AG04449 (cell line): ENCODE measurements around the gene GALK2.
A peak's percentile ranks its signal among the peaks of the same experiment; 100 is the strongest.

ENCODE experiments used
- CTCF ChIA-PET: fragments of 350-600 bp; formaldehyde crosslinking; extraction: SDS; loops from one replicate; lab custom pipeline; 2021; ENCODE audit warnings: antibody characterized with exemption; lab: Yijun Ruan, JAX
- POLR2A ChIA-PET: fragments of 400-600, 350-600 bp; formaldehyde crosslinking; extraction: SDS; loops from one replicate; lab custom pipeline; 2020; ENCODE audit warnings: antibody characterized with exemption, inconsistent platforms; lab: Yijun Ruan, JAX
- DNase-seq: peaks from one replicate; pipeline ENCODE4 v3.0.0-alpha.2; 2010; ENCODE audit warnings: low read depth, low spot score
- H3K4me3 ChIP-seq: 2 replicates; pipeline ENCODE4 v1.5.1; 2011; ENCODE audit warnings: low read depth, mild to moderate bottlenecking, control low read depth, low read length
- CTCF ChIP-seq: IDR thresholded peaks from one replicate; pipeline ENCODE4 v1.5.1; 2011; ENCODE audit warnings: mild to moderate bottlenecking, moderate library complexity, low read length, control low read depth, inconsistent platforms; ENCODE audit not compliant: insufficient read depth; ENCODE audit errors: missing control alignments

Gene GALK2

GRCh38 chr15:49313650-49314049 lies 143.6 kb downstream of the GALK2 start:
- ChIA-PET POLR2A (no interaction called here), CTCF (no interaction called here)
- no peak for TF ChIP-seq CTCF
- no peak overlapping the region for H3K4me3 ChIP-seq
- DNase-seq = peak; percentile 78

- no peak for DNase-seq
- no peak for TF ChIP-seq CTCF
- ChIA-PET POLR2A (interaction anchor here (0.5 kb wide), 1 partner anchor 983 kb away, joined by 3 read pairs; the partner anchor contains the start of gene DUT), CTCF (interaction anchor here (1.7 kb wide), 1 partner anchor 17 kb away, joined by 4 read pairs; no protein-coding TSS in a partner anchor)
- H3K4me3 ChIP-seq = no peak overlapping the region
Observed at GRCh38 chr15:49314716-49315115, 144.7 kb downstream of the GALK2 start.

GRCh38 chr15:49315391-49315823 lies 145.4 kb downstream of the GALK2 start:
- CTCF ChIA-PET = interaction anchor here (1.7 kb wide), 1 partner anchor 17 kb away, joined by 4 read pairs; no protein-coding TSS in a partner anchor
- H3K4me3 ChIP-seq = no peak overlapping the region

GRCh38 chr15:49320351-49320750 lies 150.3 kb downstream of the GALK2 start:
- no peak for TF ChIP-seq CTCF
- H3K4me3 ChIP-seq = no peak overlapping the region
- ChIA-PET POLR2A (no interaction called here), CTCF (interaction anchor here (1.6 kb wide), 1 partner anchor 85 kb away, joined by 3 read pairs; no protein-coding TSS in a partner anchor)
- no peak for DNase-seq

More at GRCh38 chr15:49315391-49315823, 145.4 kb downstream of the GALK2 start:
- no peak for TF ChIP-seq CTCF
- DNase-seq = no peak
- POLR2A ChIA-PET = no interaction called here

- ChIA-PET CTCF (interaction anchor here (0.9 to 1.2 kb wide), 2 partner anchors 24 to 88 kb away, joined by 3 to 4 read pairs; no protein-coding TSS in a partner anchor), POLR2A (no interaction called here)
- no peak for TF ChIP-seq CTCF
- peak; percentile 7 for DNase-seq
- no peak overlapping the region for H3K4me3 ChIP-seq
Observed at GRCh38 chr15:49323207-49323606, 153.2 kb downstream of the GALK2 start.

- no peak overlapping the region for H3K4me3 ChIP-seq
- ChIA-PET POLR2A (no interaction called here), CTCF (no interaction called here)
- DNase-seq = no peak
- no peak for TF ChIP-seq CTCF
Observed at GRCh38 chr15:49327927-49328326, 157.9 kb downstream of the GALK2 start.
